NT2/D1 (cell line): ENCODE results near the gene FOXP2.

Experiments
- SUZ12 ChIP-seq: IDR thresholded peaks from 2 replicates; pipeline ENCODE4 v1.6.1; 2011; ENCODE audit not compliant: insufficient read length, insufficient read depth; ENCODE audit errors: extremely low read depth
- YY1 ChIP-seq: IDR thresholded peaks from 2 replicates; pipeline ENCODE4 v1.6.1; 2011; ENCODE audit not compliant: insufficient read length, insufficient read depth
- ZNF274 ChIP-seq: IDR thresholded peaks from 2 replicates; pipeline ENCODE4 v1.6.1; 2011; ENCODE audit warnings: mild to moderate bottlenecking, low read depth, low read length

GRCh38 chr7:114548081-114548980 is 133.7 kb downstream of the FOXP2 start:
- TF ChIP-seq YY1 (no peak), SUZ12 (no peak), ZNF274 (no peak)
